EH (cell line): ENCODE data around the gene ZC3HAV1.
"Not testable (repeated sequence)": the region's sequence is repeated elsewhere in the genome, so short reads cannot be mapped to it uniquely, and the experiment has no call there.

Experiments used
- DNase-seq: peaks from one replicate; pipeline ENCODE4 v3.0.0-alpha.2; 2015; ENCODE audit warnings: low read depth

The ZC3HAV1 gene

DNA sequence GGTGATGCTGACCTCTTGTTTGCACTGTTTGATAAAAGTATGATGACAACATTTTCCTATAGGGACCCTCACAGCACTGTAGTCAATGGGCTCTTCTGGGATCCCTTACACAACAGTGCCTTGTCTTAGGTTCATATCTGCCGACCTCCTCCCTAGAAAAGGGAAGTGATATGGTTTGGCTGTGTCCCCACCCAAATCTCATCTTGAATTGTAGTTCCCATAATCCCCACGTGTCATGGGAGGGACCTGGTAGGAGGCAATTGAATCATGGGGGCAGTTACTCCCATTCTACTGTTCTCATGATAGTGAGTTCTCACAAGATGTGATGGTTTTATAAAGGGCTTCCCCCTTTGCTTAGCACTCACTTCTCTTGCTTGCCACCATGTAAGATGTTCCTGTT lies 23.1 kb downstream of the ZC3HAV1 start:
- DNase-seq = no peak

DNA sequence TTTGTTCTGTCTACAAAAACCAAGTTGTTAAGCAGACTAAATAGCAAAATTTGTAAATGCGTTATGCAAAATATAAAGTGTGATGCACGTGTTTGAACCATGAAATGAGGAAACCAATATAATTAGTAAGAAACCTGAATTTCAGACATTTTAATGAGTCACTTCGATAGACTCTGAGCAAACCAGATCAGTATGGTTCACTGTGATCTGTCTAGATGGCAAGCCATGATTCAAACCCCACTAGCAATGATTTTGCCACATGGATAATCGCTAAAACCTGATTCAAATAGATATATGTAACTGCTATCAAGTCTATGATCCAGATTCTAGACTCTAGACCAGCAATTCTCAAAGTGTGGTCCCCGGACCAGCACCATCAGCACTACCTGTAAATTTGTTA lies 24.8 kb downstream of the ZC3HAV1 start:
- DNase-seq = no peak

GRCh38 chr7:139081584-139081983 lies 27.9 kb downstream of the ZC3HAV1 start:
- no peak for DNase-seq

- no peak for DNase-seq
These were observed 28.6 kb downstream of the ZC3HAV1 start for GRCh38 chr7:139080905-139081304.

DNA sequence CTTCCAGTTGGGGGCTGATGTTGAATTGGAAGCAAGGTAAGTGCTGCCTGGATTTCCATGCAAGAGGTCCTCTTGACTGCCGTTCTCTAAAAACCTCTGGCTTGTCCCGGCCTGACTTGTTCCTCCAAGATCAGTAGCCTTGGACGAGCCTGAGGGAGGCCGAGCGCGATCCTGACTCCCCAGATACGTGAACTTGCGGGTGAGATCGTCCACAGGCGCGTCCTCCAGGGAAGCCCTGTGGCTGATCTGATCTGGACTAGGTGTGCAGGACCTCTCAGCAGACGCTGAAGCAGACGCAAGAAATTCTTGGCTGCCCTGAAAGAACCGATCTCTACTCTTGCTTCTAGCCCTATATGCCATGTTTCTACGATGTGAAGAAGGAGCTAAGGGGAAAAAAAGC lies 29.7 kb downstream of the ZC3HAV1 start:
- no peak for DNase-seq

- DNase-seq = no peak
These were observed 30.6 kb downstream of the ZC3HAV1 start for GRCh38 chr7:139078911-139079310.

GRCh38 chr7:139078399-139078798 lies 31.1 kb downstream of the ZC3HAV1 start:
- DNase-seq = peak; percentile 31

- DNase-seq = not testable (repeated sequence)
These were observed 31.8 kb downstream of the ZC3HAV1 start for GRCh38 chr7:139077706-139078105.

GRCh38 chr7:139075871-139076686 lies 33.4 kb downstream of the ZC3HAV1 start:
- no peak for DNase-seq

DNA sequence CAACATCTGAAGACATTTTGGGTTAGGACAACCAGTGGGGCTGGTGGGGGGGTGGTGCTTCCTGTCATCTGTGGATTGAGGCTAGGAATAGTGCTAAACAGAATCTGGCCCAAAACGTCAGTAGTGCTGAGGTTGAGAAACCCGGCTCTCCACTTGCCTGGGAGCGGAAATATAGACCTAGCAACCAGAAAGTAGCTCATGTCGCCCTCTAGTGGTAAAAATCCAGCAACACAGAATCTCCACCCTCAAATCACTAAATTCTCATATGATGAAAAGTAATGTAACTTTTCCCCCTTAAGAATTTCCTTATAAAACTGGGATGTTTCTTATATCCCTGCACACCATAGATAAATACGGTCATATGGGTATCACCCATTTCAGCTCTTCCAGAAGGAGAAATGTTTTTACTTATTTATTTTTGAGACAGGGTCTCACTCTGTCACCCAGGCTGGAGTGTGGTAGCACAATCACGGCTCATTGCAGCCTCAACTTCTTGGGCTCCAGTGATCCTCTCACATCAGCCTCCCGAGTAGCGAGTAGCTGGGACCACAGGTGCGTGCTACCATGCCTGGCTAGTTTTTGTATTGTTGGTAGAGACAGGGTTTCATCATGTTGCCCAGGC lies 34.4 kb downstream of the ZC3HAV1 start:
- peak; percentile 84 for DNase-seq

DNA sequence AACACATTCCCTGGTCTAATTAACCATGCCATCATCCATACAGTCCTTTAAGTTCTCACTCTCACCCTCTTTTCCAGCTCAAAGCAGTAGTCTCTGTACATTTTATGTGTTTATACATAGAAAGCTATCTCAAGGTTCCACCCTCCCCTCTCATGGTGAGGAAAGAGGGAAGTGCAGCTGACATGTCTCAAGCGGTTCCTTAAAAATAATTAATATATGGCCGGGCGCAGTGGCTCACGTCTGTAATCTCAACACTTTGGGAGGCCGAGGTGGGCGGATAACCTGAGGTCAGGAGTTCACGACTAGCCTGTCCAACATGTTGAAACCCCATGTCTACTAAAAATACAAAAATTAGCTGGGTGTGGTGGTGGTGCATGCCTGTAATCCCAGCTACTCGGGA lies 36.7 kb downstream of the ZC3HAV1 start:
- DNase-seq = no peak

DNA sequence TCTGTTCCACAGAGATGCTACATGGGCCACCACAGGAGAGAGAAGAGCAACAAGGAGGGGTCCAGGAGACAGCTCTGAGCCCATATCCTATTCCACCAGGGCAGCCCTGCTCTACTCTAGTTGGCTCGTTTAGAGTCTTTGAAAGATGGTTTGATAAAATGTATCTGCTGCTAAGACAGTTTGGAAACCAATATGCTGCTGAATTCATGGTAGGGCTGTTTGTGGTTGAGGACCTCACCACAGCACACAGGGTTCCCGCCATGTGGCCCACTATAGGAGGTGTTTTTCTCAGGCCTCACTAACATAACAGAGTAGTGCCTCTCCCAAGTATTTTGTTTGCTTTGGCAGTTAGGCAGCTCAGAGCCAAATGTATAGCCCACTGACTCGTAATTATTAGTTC lies 37.8 kb downstream of the ZC3HAV1 start:
- DNase-seq = no peak

DNA sequence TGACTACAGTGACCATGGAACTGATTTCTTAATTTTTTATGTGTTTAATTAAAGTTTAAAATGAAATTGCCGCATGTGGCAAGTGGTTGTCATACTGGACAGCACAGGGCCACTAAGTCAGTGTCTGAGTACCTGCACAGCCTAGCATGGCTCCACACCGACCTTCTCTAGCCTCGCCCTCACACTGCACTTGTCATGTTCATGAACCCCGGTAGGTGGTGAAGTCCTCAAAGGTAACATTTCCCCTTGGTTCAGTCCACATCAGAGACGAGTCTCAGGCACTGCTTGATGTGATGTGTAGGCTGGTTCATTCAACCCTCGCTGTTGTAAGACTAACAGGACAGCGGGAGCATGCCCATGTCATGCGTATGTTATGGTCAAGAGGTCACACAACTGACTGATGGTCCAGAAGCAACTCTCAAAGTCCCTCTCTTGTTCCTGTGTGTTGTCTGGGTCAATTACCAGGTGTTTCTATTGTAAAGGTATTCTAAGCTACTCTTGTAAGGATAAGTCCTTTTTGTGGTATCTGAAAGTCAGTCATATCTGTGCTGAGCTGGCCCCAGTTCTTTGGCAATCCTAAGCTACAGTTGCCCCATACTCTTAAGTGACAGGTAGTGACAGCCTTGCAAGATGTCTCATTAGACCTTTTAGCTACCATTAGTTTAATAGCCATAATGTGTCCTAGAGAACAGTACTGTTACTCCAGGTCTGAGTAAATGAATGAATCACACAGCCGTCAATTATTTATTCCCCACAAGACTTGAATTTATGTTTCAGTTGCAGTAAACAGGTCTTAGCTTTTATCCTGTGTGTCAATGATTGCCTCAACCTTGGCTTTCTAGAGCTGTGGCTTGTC lies 40.7 kb downstream of the ZC3HAV1 start:
- DNase-seq = no peak

DNA sequence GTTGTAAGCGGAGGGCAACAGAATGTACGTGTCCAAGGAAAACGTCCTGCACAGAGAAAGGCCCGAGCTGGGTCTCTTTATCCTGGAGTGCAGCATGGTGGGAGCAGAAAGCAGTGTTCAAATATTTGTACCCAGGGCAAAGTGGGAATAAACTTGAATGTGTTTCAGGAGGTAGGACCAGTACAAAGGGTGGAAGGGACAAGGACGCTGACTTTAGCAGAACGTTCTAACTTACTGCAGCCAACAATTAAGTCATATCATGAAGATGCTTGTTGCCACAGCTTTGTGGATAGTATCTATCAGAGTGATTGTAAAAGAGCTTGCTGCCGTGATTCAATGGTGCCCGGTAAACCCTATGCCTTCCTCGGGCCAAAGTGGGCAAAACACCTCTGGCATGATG lies 43.2 kb downstream of the ZC3HAV1 start:
- DNase-seq = no peak

DNA sequence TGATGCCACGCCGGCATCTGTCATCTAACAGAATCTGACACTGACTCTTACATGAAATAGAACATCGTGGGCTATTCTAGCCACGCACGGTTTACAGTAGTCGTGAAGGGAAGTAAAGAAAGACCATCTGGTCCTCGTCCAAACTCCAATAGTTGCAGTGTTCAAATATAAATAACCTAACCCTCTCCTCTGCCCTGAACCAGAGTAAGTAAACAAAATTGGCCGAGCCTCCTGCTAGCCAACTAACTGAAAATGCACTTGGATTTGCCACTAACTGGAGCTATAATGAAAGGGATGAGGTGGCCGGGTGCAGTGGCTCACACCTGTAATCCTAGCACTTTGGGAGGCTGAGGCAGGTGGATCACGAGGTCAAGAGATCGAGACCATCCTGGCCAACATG lies 44.2 kb downstream of the ZC3HAV1 start:
- no peak for DNase-seq

DNA sequence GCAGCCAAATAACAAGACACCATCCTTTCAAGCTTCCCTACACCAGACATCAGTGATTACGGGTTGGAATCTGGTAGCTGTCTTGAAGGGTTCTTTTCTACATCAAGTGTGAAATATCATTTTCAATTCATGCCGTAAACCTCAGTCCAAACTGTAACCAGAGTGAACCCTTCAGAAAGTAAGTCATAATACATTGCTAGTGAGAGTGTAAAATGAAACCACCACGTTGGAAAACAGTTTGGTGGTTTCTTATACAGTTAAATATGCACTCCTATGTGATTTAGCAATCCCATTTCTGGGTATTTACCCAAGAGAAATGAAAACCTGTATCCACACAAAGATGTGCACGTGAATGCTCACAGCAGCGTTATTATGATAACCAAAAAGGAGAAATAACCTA lies 48.1 kb downstream of the ZC3HAV1 start:
- no peak for DNase-seq

GRCh38 chr7:139060695-139061237 lies 48.8 kb downstream of the ZC3HAV1 start:
- peak; percentile 11 for DNase-seq

DNA sequence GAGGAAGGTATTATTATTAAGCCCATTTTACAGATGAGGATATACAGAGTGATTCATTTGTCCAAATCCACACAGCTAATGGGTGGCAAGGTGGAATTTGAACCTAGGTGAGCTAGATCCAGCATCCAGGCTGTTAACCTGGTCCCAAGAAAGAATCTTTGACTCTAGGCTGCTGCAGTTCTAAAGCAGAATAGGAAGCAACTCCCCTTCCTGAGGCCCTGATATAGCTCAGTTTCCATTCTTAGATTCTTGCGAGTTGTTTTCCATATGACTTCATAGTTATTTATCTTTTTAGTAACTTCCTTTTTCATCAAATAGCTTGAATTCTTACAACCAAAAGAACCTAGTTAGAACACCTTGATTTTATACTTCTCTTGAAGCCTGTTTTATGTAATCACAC lies 49.6 kb downstream of the ZC3HAV1 start:
- no peak for DNase-seq

DNA sequence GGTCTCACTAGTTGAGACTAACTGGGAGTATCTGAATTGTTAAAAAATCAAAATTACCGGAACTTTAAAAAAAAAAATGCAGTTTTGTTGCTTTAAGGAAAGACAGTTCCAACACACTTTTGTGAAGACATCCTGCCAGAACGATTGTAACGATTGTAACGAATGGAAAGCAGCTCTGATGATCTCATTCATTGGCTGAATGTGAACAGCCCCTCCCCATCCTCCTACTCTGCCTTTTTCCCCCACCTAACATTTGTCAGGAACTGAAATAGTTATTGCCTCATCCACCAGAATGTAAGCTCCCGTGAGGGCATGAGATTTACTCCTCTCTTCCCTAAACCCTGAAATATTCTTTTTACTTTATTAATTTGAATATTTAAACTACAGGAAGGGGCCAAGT lies 50.6 kb downstream of the ZC3HAV1 start:
- DNase-seq = no peak

- no peak for DNase-seq
These were observed 53.8 kb downstream of the ZC3HAV1 start for GRCh38 chr7:139055674-139056073.

DNA sequence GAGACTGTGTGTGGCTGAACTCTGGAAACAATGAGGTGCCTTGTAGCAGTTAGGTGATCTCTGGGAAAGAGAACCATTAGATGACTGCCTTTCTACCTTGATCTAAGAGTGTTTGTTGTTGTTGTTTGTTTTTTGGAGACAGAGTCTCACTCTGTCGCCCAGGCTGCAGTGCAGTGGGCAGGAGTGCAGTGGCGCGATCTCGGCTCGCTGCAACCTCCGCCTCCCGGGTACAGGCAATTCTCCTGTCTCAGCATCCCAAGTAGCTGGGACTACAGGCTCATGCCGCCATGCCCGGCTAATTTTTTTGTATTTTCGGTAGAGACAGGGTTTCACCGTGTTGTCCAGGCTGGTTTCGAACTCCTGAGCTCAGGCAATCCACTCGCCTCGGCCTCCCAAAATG lies 54.9 kb downstream of the ZC3HAV1 start:
- not testable (repeated sequence) for DNase-seq

DNA sequence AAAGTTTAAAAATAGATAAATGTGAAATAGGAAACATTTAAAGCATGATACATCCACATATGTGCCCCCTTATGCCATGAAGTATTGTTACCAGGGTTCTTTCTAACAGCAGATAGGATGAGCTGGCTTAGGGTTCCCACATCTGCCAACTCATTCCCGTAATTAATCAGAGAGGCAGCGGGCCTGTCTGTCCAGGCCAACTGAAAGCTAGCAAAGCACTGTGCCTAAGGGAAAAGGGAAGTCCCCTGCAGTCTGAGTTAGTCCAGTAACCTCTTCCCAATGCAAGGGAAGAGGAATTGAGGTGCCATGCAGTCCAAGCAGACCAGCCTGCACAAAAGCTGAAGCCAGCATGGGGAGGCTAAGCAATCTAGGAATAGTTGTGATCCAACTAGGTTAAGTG lies 55.4 kb downstream of the ZC3HAV1 start:
- DNase-seq = peak; percentile 41

DNA sequence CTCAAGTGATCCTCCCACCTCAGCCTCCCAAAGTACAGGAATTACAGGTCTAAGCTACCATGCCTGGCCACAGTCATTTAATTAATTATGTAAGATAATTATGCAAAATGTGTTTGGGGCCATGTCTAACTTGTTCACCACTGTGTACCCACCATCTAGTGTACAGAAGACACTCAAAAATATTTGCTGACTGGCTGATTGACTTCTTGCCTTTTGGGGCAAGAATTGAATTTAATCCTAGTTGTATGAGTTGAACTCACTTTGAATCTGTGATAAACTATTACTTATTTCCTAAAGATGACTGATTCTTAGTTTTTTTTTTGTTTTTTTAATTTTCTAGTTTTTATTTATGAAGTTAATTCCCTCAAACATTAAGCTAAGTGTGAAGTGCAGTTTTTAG lies 57.9 kb downstream of the ZC3HAV1 start:
- no peak for DNase-seq
